H1 (cell line): ENCODE results near the gene TRIM7. TPM values are rescaled to one million over a fixed set of nuclear protein-coding genes. Genes with fewer than 3 reads are reported as not detected.
A peak's percentile ranks its signal among the peaks of the same experiment; 100 is the strongest.

Experiments used
- CTCF ChIA-PET: fragments of 300-600 bp; sonication (Branson Sonifier 250); formaldehyde crosslinking; loops from one replicate; lab custom pipeline; 2021; ENCODE audit not compliant: partially characterized antibody; lab: Charles Lee
- POLR2A ChIA-PET: fragments of 300-600 bp; sonication (Branson Sonifier 250); formaldehyde crosslinking; loops from one replicate; lab custom pipeline; 2021; ENCODE audit warnings: inconsistent platforms; ENCODE audit not compliant: partially characterized antibody; lab: Charles Lee
- DNase-seq, 2 experiments: peaks; one replicate each; pipeline versions ENCODE4 v3.0.0 to v3.0.0-alpha.2; 2010 to 2022; ENCODE audit warnings: low spot score in 2 of 2, low read depth in 1 of 2, mixed read lengths in 1 of 2
- FAIRE-seq: peaks from 2 replicates; lab custom pipeline; 2011; peaks lifted over from hg19 to GRCh38; lab: Jason Lieb, UNC
- H2AFZ ChIP-seq: 2 replicates; pipeline ENCODE4 v1.8.1; 2012; ENCODE audit warnings: low read length, inconsistent platforms
- H2AK5ac ChIP-seq: 2 replicates; pipeline ENCODE4 v1.6.1; 2013; ENCODE audit warnings: low read depth, low read length
- H2BK120ac ChIP-seq: replicated peaks from 2 replicates; pipeline ENCODE3; 2013; ENCODE audit warnings: low read depth, low read length, inconsistent platforms
- H2BK12ac ChIP-seq: 2 replicates; pipeline ENCODE4 v1.6.1; 2013; ENCODE audit warnings: low read depth, low read length
- H2BK15ac ChIP-seq: 2 replicates; pipeline ENCODE4 v1.6.1; 2013; ENCODE audit warnings: low read length
- H2BK20ac ChIP-seq: 2 replicates; pipeline ENCODE4 v1.6.1; 2013; ENCODE audit warnings: low read length
- H2BK5ac ChIP-seq: 2 replicates; pipeline ENCODE4 v1.6.1; 2013; ENCODE audit warnings: low read depth, low read length
- H3K14ac ChIP-seq: 2 replicates; pipeline ENCODE4 v1.6.1; 2013; ENCODE audit warnings: inconsistent platforms; ENCODE audit not compliant: insufficient read length
- H3K18ac ChIP-seq: 2 replicates; pipeline ENCODE4 v1.6.1; 2013; ENCODE audit warnings: low read length; ENCODE audit errors: extremely low read depth
- H3K23ac ChIP-seq: 2 replicates; pipeline ENCODE4 v1.6.1; 2013; ENCODE audit warnings: inconsistent platforms; ENCODE audit not compliant: insufficient read length
- H3K23me2 ChIP-seq: 2 replicates; pipeline ENCODE4 v1.6.1; 2013; ENCODE audit warnings: low read depth, low read length
- H3K27ac ChIP-seq: 2 replicates; pipeline ENCODE4 v1.6.1; 2011; ENCODE audit warnings: low read depth, low read length, inconsistent platforms
- H3K27me3 ChIP-seq, 4 experiments: replicated peaks in 1 of 4; 1 replicate in 1 of 4; 2 replicates in 3 of 4; pipeline versions ENCODE4 v1.6.1 to v1.8.1; 2011 to 2013; ENCODE audit warnings: low read length in 3 of 4, mild to moderate bottlenecking in 3 of 4, inconsistent platforms in 2 of 4, mixed read lengths in 2 of 4, moderate library complexity in 1 of 4; ENCODE audit not compliant: control insufficient read depth in 3 of 4, insufficient read depth in 3 of 4; ENCODE audit errors: extremely low read depth in 1 of 4
- H3K36me3 ChIP-seq, 4 experiments: 2 replicates each; pipeline versions ENCODE4 v1.6.1 to v1.8.1; 2011 to 2013; ENCODE audit warnings: mild to moderate bottlenecking in 4 of 4, low read length in 3 of 4, moderate library complexity in 2 of 4, control low read depth in 1 of 4, inconsistent platforms in 1 of 4; ENCODE audit not compliant: insufficient read depth in 4 of 4, control insufficient read depth in 2 of 4
- H3K4ac ChIP-seq: replicated peaks from 2 replicates; pipeline ENCODE3; 2013; ENCODE audit warnings: low read length, low read depth, mixed read lengths, inconsistent platforms; ENCODE audit not compliant: insufficient read length
- H3K4me1 ChIP-seq, 4 experiments: replicated peaks in 1 of 4; 1 replicate in 1 of 4; 2 replicates in 3 of 4; pipeline versions ENCODE4 v1.6.1 to v1.8.1; 2011 to 2013; ENCODE audit warnings: low read length in 3 of 4, inconsistent platforms in 2 of 4, mixed read lengths in 1 of 4; ENCODE audit not compliant: insufficient read depth in 4 of 4, control insufficient read depth in 3 of 4
- H3K4me2 ChIP-seq, 2 experiments: 2 replicates each; pipeline versions ENCODE4 v1.6.1 to v1.8.1; 2011 to 2013; ENCODE audit warnings: low read depth in 2 of 2, low read length in 2 of 2, control low read depth in 1 of 2, inconsistent platforms in 1 of 2, mild to moderate bottlenecking in 1 of 2; ENCODE audit not compliant: insufficient read depth in 1 of 2
- H3K4me3 ChIP-seq, 4 experiments: fragments of 200-600, 300-600 bp in 1 of 4; sonication (generic), shearing (Covaris generic), sonication (Bioruptor Twin) in 1 of 4; 2 replicates each; pipeline versions ENCODE4 v1.5.1 to v1.8.1; 2011 to 2016; ENCODE audit warnings: low read length in 4 of 4, low read depth in 3 of 4, control low read depth in 2 of 4, inconsistent platforms in 2 of 4, mild to moderate bottlenecking in 2 of 4, mixed read lengths in 1 of 4, moderate library complexity in 1 of 4; ENCODE audit not compliant: insufficient read depth in 2 of 4; ENCODE audit errors: extremely low read depth in 1 of 4
- H3K56ac ChIP-seq: replicated peaks from 2 replicates; pipeline ENCODE3; 2013; ENCODE audit warnings: low read depth, mild to moderate bottlenecking, mixed read lengths, low read length, inconsistent platforms; ENCODE audit not compliant: insufficient read length
- H3K79me1 ChIP-seq: 2 replicates; pipeline ENCODE4 v1.6.1; 2013; ENCODE audit warnings: low read depth, low read length, control low read depth
- H3K79me2 ChIP-seq, 2 experiments: 2 replicates each; pipeline versions ENCODE4 v1.6.1 to v1.8.1; 2012 to 2013; ENCODE audit warnings: low read length in 2 of 2, mild to moderate bottlenecking in 2 of 2, inconsistent platforms in 1 of 2; ENCODE audit not compliant: insufficient read depth in 2 of 2, control insufficient read depth in 1 of 2
- H3K9ac ChIP-seq, 4 experiments: replicated peaks in 1 of 4; 1 replicate in 1 of 4; 2 replicates in 3 of 4; pipeline versions ENCODE4 v1.6.1 to v1.8.1; 2011 to 2013; ENCODE audit warnings: low read depth in 3 of 4, low read length in 3 of 4, control low read depth in 2 of 4, mild to moderate bottlenecking in 2 of 4, moderate library complexity in 2 of 4, inconsistent platforms in 1 of 4; ENCODE audit errors: extremely low read depth in 1 of 4
- H3K9me3 ChIP-seq, 2 experiments: 2 replicates each; pipeline versions ENCODE4 v1.6.1 to v1.8.1; 2012 to 2013; ENCODE audit warnings: mild to moderate bottlenecking in 2 of 2, moderate library complexity in 2 of 2, control low read depth in 1 of 2, inconsistent platforms in 1 of 2, low read depth in 1 of 2, low read length in 1 of 2, mixed read lengths in 1 of 2; ENCODE audit not compliant: insufficient read depth in 2 of 2
- H4K20me1 ChIP-seq, 2 experiments: replicated peaks in 1 of 2; 2 replicates each; pipeline versions ENCODE3 to v1.8.1; 2011 to 2013; ENCODE audit warnings: inconsistent platforms in 2 of 2, low read length in 2 of 2, mild to moderate bottlenecking in 1 of 2; ENCODE audit not compliant: insufficient read depth in 2 of 2, control insufficient read depth in 1 of 2
- H4K5ac ChIP-seq: 2 replicates; pipeline ENCODE4 v1.6.1; 2013; ENCODE audit warnings: low read length, low read depth, mixed read lengths, inconsistent platforms; ENCODE audit not compliant: insufficient read length
- H4K8ac ChIP-seq: 2 replicates; pipeline ENCODE4 v1.8.0; 2013; ENCODE audit warnings: mild to moderate bottlenecking, moderate library complexity, low read length, inconsistent platforms; ENCODE audit not compliant: insufficient read depth; ENCODE audit errors: extremely low read depth
- H4K91ac ChIP-seq: replicated peaks from 2 replicates; pipeline ENCODE3; 2013; ENCODE audit warnings: low read length, mixed read lengths, inconsistent platforms; ENCODE audit not compliant: insufficient read length
- ASH2L ChIP-seq: fragments of 200-600, 300-600 bp; sonication (generic); IDR thresholded peaks from one replicate; pipeline ENCODE4 v1.7.1; 2017; ENCODE audit warnings: low read length
- CHD1 ChIP-seq: IDR thresholded peaks from 2 replicates; pipeline ENCODE4 v1.6.1; 2012; ENCODE audit warnings: low read depth, low read length, improper control_type of control experiment
- HDAC2 ChIP-seq, 2 experiments: fragments of 300-600 bp in 1 of 2; sonication (generic) in 1 of 2; IDR thresholded peaks; 2 replicates each; pipeline ENCODE4 v1.6.1; 2011 to 2012; ENCODE audit warnings: low read depth in 2 of 2, low read length in 2 of 2, mild to moderate bottlenecking in 2 of 2, moderate library complexity in 2 of 2, borderline replicate concordance in 1 of 2, inconsistent platforms in 1 of 2
- POLR2A ChIP-seq, 2 experiments: IDR thresholded peaks; 1 replicate in 1 of 2; 2 replicates in 1 of 2; pipeline ENCODE4 v1.6.1; 2011; ENCODE audit warnings: low read depth in 2 of 2, low read length in 2 of 2, mild to moderate bottlenecking in 2 of 2; ENCODE audit errors: control extremely low read depth in 1 of 2
- POLR2AphosphoS5 ChIP-seq: IDR thresholded peaks from 2 replicates; pipeline ENCODE4 v1.6.1; 2011; ENCODE audit warnings: low read depth, low read length
- POU5F1 ChIP-seq: IDR thresholded peaks from 2 replicates; pipeline ENCODE4 v1.6.1; 2011; ENCODE audit warnings: low read depth, mild to moderate bottlenecking, low read length, moderate library complexity
- RNF2 ChIP-seq: fragments of 200-900, 300-1000 bp; sonication (generic); IDR thresholded peaks from 2 replicates; pipeline ENCODE4 v1.7.1; 2016; ENCODE audit warnings: borderline replicate concordance, low read depth, mild to moderate bottlenecking, antibody characterized with exemption, low read length; ENCODE audit not compliant: poor library complexity, severe bottlenecking; ENCODE audit errors: missing control alignments
- RXRA ChIP-seq: IDR thresholded peaks from 2 replicates; pipeline ENCODE4 v1.6.1; 2011; ENCODE audit warnings: low read depth, mild to moderate bottlenecking, low read length, moderate library complexity; ENCODE audit not compliant: insufficient read depth
- TAF7 ChIP-seq: optimal IDR thresholded peaks from 2 replicates; pipeline ENCODE3; 2011; ENCODE audit warnings: low read depth, mild to moderate bottlenecking, inconsistent platforms, low read length, moderate library complexity, borderline replicate concordance
- ZNF274 ChIP-seq: IDR thresholded peaks from 2 replicates; pipeline ENCODE4 v1.7.0; 2012; ENCODE audit warnings: low read length, borderline replicate concordance; ENCODE audit errors: extremely low read depth
- WGBS, 2 experiments: shearing (Covaris generic) in 1 of 2; methylation state at CpG; one replicate each; pipeline versions ENCODE4 v1.1.6 to v1.1.7; 2013 to 2015; ENCODE audit warnings: low lambda C conversion rate in 2 of 2, mixed read lengths in 2 of 2, inconsistent platforms in 1 of 2, low coverage in 1 of 2, missing lambda C conversion rate in 1 of 2; ENCODE audit not compliant: insufficient replicate concordance in 2 of 2, insufficient coverage in 1 of 2, insufficient read length in 1 of 2; ENCODE audit errors: extremely low coverage in 1 of 2, missing lambda C conversion rate in 1 of 2; 5-methylcytosine and 5-hydroxymethylcytosine counted together
- polyA plus RNA-seq, 7 experiments: library from polyadenylated mRNA; depleted of rRNA in 3 of 7; stranded (reverse) in 5 of 7; unstranded in 2 of 7; fragments of >200 nt in 5 of 7; fragments of 200-250 nt in 2 of 7; gene quantifications; 1 replicate in 5 of 7; 2 replicates in 1 of 7; 4 replicates in 1 of 7; pipeline versions ENCODE4 v1.2.1 to v1.2.3, GENCODE V29; 2011 to 2013; ENCODE audit warnings: missing spikeins in 2 of 7, mixed read lengths in 2 of 7
- total RNA-seq: library from RNA; stranded (reverse); fragmentation: NEBNext Ultra II Directional; extraction: Animal tissue kit (Norgen Biotek cat#: 25700); gene quantifications from 2 replicates; pipeline ENCODE4 v1.2.1, GENCODE V29; 2021

Gene TRIM7
- total and polyA plus RNA-seq, 2 of the 8 experiments (the other 6 are each of a cell fraction or from before 2014, with no cell fraction given): 0.36 to 0.47 TPM

DNA sequence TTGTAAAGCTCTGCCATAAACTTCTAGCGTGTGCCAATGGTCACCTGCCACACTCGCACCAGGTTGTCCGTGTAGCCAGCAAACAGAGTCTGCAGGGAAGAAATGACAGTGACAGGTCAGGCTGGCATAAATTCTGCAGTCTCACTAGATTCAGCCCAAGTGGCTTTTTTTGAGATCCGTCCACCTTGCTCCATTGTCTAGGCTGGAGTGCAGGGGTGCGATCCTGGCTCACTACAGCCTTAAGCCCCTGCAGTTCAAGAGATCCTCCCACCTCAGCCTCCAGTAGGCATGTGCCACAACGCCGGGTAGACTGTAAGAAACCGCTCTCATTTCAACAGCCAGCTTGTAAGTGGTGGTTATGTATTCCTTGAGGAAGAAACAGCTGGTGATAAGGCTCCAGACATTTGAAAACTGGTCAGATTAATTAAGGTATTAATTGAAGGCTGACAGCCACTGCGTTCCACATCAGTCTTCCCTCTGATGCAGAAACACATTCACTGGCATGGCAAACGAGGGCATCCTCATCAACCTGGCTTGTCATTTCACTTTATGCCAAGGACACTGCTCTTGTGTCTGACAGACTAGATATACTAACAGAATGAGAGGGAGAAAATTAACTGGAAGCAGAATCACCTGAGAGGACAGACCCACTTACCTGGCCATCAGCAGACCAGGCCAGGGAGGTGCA is 32.1 kb upstream of the TRIM7 start:
- Histone ChIP-seq H3K27ac (no peak overlapping the region), H2BK15ac (no peak overlapping the region), H3K79me1 (peaks cover 4% of the 10 kb centered on the region; the same call in 1 of the 2 replicates), H3K14ac (no peak overlapping the region), H4K5ac (no peak overlapping the region), H4K91ac (no peak overlapping the region)
- POLR2A ChIA-PET: interaction anchor here (1.2 to 34.2 kb wide), 10 partner anchors 1 to 63 kb away, joined by 3 to 1334 read pairs (median 14); partner anchors contain the start of genes RACK1, TRIM41, TRIM52 and TRIM7
- FAIRE-seq: no peak
- WGBS, 2 experiments: 94% methylated on average over 10 of the region's 10 CpGs; no CpG with 5 or more reads in 1 of the 2 experiments
- no peak for TF ChIP-seq RNF2
- TF ChIP-seq HDAC2 (IDR thresholded peaks at IDR 0.05; ENCODE audit: borderline replicate concordance in 1 of 2, low read depth in 2 of 2, low read length in 2 of 2): no peak
- no peak for TF ChIP-seq RXRA
- no peak for TF ChIP-seq POU5F1
- TF ChIP-seq POLR2AphosphoS5: peak; percentile 32; the same call in 1 of the 2 replicates
- TF ChIP-seq ZNF274: no peak
- TF ChIP-seq POLR2A (IDR thresholded peaks at IDR 0.05; ENCODE audit: control extremely low read depth in 1 of 2, low read depth in 2 of 2, low read length in 2 of 2): peak in 1 of 2 experiments; percentile 15; a peak in 2 of 3 replicates
- TF ChIP-seq CHD1: no peak
- peak; percentile 28 for TF ChIP-seq TAF7
- no peak for TF ChIP-seq ASH2L
- TF ChIP-seq, all 59 proteins: peak for 3
- no peaks in the 10 kb centered on the region; the same call in 1 of the 2 replicates for H3K23me2 ChIP-seq
- no peak overlapping the region for H2BK12ac ChIP-seq
- no peak overlapping the region for H3K56ac ChIP-seq
- no peak overlapping the region for H2BK5ac ChIP-seq
- peaks cover 24 to 33% of the 10 kb centered on the region in 2 experiments for H4K20me1 ChIP-seq
- H3K18ac ChIP-seq: no peak overlapping the region
- H3K4ac ChIP-seq: no peak overlapping the region
- H2BK120ac ChIP-seq: no peak overlapping the region
- no peaks in the 10 kb centered on the region for H3K9me3 ChIP-seq
- CTCF ChIA-PET: interaction anchor here (1.6 kb wide), 1 partner anchor 10 kb away, joined by 5 read pairs; no protein-coding TSS in a partner anchor
- no peak overlapping the region for H3K23ac ChIP-seq
- H3K79me2 ChIP-seq: peaks cover 8 to 23% of the 10 kb centered on the region in 2 experiments
- H4K8ac ChIP-seq: no peak overlapping the region
- no peak overlapping the region for H2AK5ac ChIP-seq
- H3K36me3 ChIP-seq: peaks cover 54 to 88% (median 69%) of the 10 kb centered on the region in 4 experiments
- H2BK20ac ChIP-seq: no peak overlapping the region
- DNase-seq: no peak
- H3K4me1 ChIP-seq: peaks cover 5 to 14% (median 6%) of the 10 kb centered on the region in 4 experiments
- H3K4me2 ChIP-seq: no peak overlapping the region
- H3K4me3 ChIP-seq: no peak overlapping the region
- H3K27me3 ChIP-seq: no peaks in the 10 kb centered on the region
- no peak overlapping the region; a peak in 2 of 7 replicates for H3K9ac ChIP-seq
- no peak overlapping the region for H2AFZ ChIP-seq
